ENCODE data around the gene METTL2B.
"Not testable (repeated sequence)": the region's sequence is repeated elsewhere in the genome, so short reads cannot be mapped to it uniquely, and the experiment has no call there.

METTL2B gene

DNA sequence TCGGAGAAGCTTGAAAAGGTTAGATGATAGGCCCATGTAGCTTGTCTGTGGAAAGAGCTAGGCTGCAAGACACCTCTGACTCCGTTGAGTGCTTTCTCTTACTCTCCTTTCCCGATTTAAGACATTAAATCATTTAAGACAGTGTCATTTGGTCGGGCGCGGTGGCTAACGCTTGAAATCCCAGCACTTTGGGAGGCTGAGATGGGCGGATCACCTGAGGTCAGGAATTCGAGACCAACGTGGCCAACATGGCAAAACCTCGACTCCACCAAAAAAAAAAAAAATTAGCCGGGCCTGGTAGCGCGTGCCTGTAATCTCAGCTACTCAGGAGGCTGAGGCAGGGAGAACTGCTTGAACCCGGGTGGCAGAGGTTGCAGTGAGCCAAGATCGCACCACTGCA is 52.6 kb downstream of the METTL2B start:
- DNase-seq, result not testable (repeated sequence)

DNA sequence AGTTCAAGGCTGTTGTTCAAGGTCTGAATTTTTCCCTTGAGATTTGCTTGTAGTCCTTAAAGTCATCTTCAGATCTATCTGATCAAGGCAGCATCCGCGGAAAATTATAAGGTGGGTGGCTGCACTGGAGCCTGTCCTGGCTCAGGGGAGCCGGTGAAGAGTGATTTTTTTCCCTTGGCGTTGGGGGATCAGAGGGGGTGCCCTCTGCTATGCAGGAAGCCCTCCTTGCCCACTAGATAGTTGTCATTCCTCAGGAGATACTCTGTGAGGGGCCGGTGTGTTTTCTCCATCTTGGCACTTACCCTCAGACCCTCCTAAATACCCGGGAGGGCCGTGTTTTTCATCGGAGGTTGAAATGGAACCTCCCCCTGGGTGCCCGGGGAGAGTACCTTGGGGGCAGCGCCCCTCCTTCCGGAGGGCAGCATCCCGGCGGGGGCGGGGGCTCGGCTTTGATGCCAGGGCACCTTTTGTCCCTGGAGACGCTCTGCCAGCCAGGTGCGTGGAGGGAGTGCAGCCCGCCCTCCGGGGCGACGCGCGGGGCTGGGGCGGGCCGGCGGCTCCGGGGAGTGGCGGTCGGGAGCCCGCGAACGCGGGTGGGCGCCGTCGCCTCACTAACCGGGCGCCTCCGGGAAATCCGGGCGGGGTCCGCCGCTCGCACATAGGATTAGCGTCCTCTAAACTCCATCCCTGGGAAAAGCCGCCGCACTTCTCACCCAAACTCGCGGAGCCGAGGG is 53.7 kb downstream of the METTL2B start:
- DNase-seq, result peak; percentile 31 to 35

DNA sequence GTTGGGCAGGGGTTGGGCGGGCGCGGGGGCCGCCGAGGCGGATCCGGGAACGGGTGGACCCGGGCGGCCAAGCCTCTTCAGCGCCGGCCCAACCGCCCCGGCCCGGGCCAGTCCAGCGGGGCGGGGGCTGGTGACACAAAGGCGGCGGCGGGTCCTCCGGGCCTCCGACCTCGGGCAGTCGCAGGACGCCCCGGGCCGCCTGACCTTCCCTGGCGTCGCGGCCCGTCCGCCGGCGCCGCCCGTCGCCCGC is 54.2 kb downstream of the METTL2B start:
- DNase-seq, result no peak

DNA sequence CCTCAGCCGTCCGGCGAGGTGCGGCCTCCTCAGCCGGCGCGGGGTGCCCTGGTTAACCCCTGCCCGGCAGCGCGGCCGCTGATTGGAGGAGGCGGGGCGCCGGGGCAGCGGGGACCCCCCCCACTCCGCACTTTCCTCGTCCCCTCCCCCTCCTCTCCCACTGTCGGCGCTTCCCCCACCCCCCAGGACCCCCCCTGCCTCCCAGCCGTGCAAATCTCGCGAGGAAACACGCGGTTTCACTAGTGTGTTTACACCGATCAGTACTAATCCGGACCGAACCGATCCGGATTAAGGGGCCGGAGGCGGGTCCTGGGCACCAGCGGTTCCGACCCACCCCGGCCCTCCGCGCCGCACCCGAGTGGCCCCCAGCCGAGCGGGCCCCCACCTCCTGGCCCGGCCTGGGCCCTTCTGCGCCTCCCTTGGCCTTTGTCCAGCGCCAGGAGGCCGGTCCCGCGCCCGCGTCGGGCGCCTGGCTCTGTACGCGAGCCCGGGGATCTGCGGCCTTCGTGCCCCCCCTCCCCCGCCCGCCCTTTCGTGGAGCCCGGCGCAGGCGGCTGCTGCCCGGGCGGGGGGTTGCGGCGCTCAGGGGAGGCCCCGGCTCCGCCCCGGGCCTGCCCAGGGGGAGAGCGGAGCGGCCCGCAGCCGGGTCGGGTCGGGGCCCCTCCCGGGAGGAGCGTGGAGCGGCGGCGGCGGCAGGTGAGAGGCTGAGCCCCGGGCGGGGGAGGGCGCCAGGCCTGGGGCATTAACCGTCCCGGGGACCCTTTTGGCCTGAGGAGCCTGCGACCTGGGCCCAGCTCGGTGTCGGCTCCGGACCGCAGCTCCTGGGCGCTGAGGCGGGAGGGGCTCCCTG is 54.8 kb downstream of the METTL2B start:
- peak; percentile 78 to 80 for DNase-seq

DNA sequence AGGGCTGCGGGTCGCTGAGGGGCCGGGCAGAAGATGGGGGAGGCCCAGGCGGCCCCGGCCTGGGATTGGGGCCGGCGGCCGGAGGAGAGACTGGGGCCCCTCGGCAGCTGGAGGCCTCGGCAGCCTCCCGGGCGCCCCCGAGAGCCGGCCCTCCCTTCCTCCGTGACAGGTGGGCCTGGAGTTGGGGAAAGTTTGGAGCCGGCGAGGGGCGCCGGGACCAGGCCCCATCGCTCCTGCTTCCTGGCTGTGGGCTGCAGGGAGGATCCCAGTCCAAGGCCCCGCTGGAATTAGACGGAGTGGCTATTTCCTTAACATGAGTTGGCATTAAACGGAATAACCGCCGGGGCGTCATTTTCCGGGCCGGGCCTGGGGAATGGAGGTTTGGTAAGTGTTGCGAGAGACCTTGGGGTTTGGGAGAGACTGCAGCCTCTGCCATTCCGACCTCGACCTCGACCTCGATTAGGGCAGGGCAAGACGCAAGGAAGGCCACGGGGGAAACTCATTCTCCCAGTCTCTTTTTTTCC is 55.5 kb downstream of the METTL2B start:
- peak in 1 of 2 experiments; percentile 19 for DNase-seq

DNA sequence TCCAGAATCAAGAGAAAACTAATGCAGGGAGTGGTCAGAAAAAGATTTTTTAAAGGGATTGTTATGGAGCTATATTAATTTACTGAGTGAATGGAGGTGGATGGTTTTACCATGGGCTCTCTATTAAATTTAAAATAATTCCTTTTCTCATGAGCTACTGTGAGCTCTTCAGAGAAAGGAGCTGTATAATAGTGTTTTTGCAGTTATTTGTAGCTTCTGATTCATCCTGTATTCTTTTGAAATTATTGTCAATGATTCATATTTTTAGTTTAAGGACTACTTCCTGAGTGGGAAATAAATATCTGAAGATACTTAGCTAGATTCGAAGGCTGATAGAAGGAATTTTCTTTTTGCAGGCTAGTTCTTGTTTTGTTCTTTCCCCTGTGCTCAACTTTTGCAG is 56.4 kb downstream of the METTL2B start:
- DNase-seq, result not testable (repeated sequence)

DNA sequence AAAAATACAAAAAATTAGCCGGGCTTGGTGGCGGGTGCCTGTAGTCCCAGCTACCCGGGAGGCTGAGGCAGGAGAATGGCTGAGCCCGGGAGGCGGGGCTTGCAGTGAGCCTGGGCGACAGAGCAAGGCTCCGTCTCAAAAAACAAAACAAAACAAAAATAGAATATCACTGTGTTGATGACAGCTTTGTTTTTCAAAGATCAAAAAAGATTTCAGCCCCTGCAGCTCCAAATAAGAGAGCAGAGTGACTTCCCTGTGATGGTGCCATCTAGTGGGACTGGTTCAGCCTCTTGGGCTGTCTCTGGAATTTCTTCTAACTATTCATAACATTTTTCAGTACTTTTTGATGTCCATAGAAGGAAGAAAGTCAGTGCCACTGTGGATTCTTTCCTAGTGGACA is 60.9 kb downstream of the METTL2B start:
- DNase-seq, result not testable (repeated sequence)

DNA sequence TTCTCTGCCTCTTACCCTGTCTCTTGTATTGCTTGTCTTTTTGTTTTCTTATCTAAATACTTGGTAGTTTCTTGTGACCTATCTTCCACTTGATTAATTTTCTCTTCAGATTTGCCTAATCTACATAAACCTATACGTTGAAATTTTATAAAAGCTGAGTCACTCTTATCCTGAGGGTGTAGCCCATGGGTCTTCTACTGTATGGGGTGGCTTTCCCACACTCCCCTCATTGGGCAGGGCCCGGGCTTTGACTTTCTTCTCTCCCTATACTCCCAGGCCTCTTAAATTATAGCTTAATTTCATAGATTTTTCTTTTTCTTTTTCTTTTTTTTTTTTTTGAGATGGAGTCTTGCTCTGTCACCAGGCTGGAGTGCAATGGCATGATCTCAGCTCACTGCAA is 66.0 kb downstream of the METTL2B start:
- not testable (repeated sequence) for DNase-seq

DNA sequence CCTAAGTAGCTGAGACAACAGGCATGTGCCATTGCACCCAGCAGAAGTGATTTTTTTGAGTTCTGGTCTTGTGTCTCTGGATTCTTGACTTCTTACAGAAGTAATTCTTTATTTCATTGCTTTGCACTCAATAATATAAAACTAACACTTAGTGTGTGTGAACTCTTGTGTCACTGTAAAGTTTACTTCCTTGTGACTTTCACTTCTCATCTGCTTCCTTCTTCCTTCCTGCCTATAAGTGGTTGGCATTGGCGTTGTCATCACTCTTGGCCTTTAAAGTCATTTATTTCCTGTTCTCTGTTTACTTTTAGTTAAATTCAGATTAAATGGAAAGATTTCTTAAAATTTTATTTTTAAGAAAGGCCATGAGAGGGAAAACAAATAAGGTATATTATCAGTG is 66.8 kb downstream of the METTL2B start:
- DNase-seq, result not testable (repeated sequence)

DNA sequence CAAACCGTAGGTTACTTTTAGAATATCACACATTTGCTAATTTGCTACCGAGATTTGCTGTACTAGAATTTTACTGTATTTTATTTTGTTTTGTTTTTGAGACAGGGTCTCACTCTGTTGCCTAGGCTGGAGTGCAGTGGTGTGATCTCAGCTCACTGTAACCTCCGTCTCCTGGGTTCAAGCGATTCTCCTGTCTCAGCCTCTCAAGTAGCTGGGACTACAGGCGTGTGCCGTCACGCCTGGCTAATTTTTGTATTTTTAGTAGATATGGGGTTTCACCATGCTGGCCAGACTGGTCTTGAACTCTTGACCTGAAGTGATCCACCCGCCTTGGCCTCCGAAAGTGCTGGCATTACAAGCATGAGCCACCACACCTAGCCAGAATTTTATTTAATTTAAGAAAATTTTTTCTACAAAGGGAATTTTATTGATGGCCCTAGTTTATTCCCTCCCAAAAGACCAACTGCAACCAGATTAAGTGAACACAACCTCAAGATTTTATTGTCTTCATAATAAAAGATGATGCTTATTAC is 69.8 kb downstream of the METTL2B start:
- not testable (repeated sequence) for DNase-seq

DNA sequence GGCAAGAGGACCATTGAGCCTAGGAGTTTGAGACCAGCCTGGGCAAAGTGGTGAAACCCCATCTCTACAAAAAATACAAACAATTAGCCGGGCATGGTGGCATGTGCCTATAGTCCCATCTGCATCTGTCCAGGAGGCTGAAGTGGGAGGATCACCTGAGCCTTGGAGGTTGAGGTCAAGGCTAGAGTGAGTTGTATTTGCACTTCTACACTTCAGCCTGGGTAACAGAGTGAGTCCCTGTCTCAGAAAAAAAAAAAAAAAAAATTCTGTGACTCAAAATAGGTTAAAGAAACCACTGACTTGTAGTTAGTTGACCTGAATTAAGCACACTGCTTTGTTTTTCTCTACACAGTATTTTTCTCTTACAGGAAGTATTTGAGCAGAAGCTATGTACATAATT is 74.4 kb downstream of the METTL2B start:
- no peak for DNase-seq

DNA sequence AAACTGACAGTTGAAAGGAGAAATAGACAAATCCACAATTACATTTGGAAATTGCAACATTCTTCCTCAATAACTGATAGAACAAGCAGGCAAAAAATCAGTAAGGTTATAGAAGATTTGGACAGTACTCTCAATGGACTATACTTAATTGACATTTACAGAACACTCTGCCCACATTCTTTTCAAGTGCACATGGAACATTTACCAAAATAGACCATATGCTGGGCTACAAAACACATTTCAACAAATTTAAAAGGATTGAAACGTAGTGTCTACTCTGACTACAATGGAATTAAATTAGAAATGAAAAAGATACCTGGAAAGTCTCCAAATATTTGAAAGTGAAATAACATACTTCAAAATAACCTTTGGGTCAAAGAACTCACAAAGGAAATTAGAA is 77.8 kb downstream of the METTL2B start:
- not testable (repeated sequence) for DNase-seq

Measured in NCI-H2081 (cell line).